SK-N-MC (cell line): Measurements from ENCODE around the gene NF2.

Source experiments
- EZH2 ChIP-seq: fragments of 200-600 bp; sonication (generic); IDR thresholded peaks from one replicate; pipeline ENCODE4 v1.6.1; 2017; ENCODE audit warnings: antibody characterized with exemption
- POLR2AphosphoS5 ChIP-seq: IDR thresholded peaks from 2 replicates; pipeline ENCODE4 v1.6.1; 2012; ENCODE audit warnings: mild to moderate bottlenecking, low read depth, low read length, borderline replicate concordance

GRCh38 chr22:29729161-29729560 is 125.7 kb downstream of the NF2 start:
- TF ChIP-seq EZH2 = no peak
- no peak for TF ChIP-seq POLR2AphosphoS5
